K562 (cell line): ENCODE measurements around the gene GFI1. TPM values are rescaled to one million over a fixed set of nuclear protein-coding genes. Genes with fewer than 3 reads are reported as not detected.

Source experiments
- ATAC-seq: fragments of 200-7000 bp; cut with Tn5 transposase; 3 replicates; pipeline ENCODE4 v1.9.1; 2020; ENCODE audit warnings: moderate library complexity
- BruUV-seq: library from RNA; stranded (reverse); fragments of 400-500 nt; replicated peaks from 2 replicates; lab custom pipeline; 2021; lab: Mats Ljungman, UMichigan
- CTCF ChIA-PET: fragments of 300-600 bp; formaldehyde crosslinking; extraction: SDS; loops from one replicate; lab custom pipeline; 2021; ENCODE audit warnings: low intra/inter-chr PET ratio; lab: Yijun Ruan, JAX
- POLR2A ChIA-PET: fragments of 300-600, 350-650 bp; sonication (Branson Sonifier 250); formaldehyde crosslinking; extraction: SDS; loops from one replicate; lab custom pipeline; 2021; ENCODE audit warnings: antibody characterized with exemption, inconsistent platforms; lab: Yijun Ruan, JAX
- DNase-seq, 4 experiments: peaks; one replicate each; pipeline versions ENCODE4 v3.0.0 to v3.0.0-alpha.2; 2011 to 2018; ENCODE audit warnings: low spot score in 3 of 4, mixed read lengths in 3 of 4; ENCODE audit errors: extremely low read depth in 1 of 4
- FAIRE-seq: peaks from 2 replicates; lab custom pipeline; 2011; peaks lifted over from hg19 to GRCh38; lab: Jason Lieb, UNC
- H2AFZ ChIP-seq: 2 replicates; pipeline ENCODE4 v1.6.0; 2011; ENCODE audit warnings: low read depth, low read length, control low read depth, inconsistent platforms
- H3K27ac ChIP-seq: fragments of 200-600 bp; 3 replicates; pipeline ENCODE4 v1.8.0; 2011; ENCODE audit warnings: low read depth, mild to moderate bottlenecking, control low read depth, inconsistent platforms, low read length, moderate library complexity, mixed read lengths; ENCODE audit errors: extremely low read depth
- H3K27me3 ChIP-seq, 2 experiments: fragments of 300-600 bp in 1 of 2; 2 replicates in 1 of 2; 3 replicates in 1 of 2; pipeline versions ENCODE4 v1.6.0 to v1.8.0; 2011; ENCODE audit warnings: inconsistent platforms in 2 of 2, low read length in 2 of 2, mild to moderate bottlenecking in 1 of 2, mixed read lengths in 1 of 2, moderate library complexity in 1 of 2; ENCODE audit not compliant: control insufficient read depth in 2 of 2, insufficient read depth in 2 of 2
- H3K36me3 ChIP-seq: fragments of 300-600 bp; 3 replicates; pipeline ENCODE4 v1.8.0; 2011; ENCODE audit warnings: mild to moderate bottlenecking, low read length, inconsistent platforms; ENCODE audit not compliant: control insufficient read depth, insufficient read depth
- H3K4me1 ChIP-seq, 2 experiments: fragments of 200-600 bp in 1 of 2; replicated peaks in 1 of 2; 2 replicates in 1 of 2; 3 replicates in 1 of 2; pipeline versions ENCODE4 v1.5.1 to v1.8.0; 2011; ENCODE audit warnings: inconsistent platforms in 2 of 2, low read length in 2 of 2, mild to moderate bottlenecking in 1 of 2, mixed read lengths in 1 of 2, moderate library complexity in 1 of 2; ENCODE audit not compliant: control insufficient read depth in 2 of 2, insufficient read depth in 2 of 2
- H3K4me2 ChIP-seq: 2 replicates; pipeline ENCODE4 v1.6.1; 2011; ENCODE audit warnings: low read length, control low read depth, inconsistent platforms, mixed read lengths; ENCODE audit not compliant: insufficient read depth
- H3K4me3 ChIP-seq: fragments of 200-600 bp; sonication (generic), shearing (Covaris generic); 2 replicates; pipeline ENCODE4 v1.5.1; 2016; ENCODE audit warnings: control low read depth, inconsistent platforms
- H3K79me2 ChIP-seq: fragments of 200-600 bp; 3 replicates; pipeline ENCODE4 v1.8.0; 2011; ENCODE audit warnings: low read length, inconsistent platforms; ENCODE audit not compliant: control insufficient read depth, insufficient read depth
- H3K9ac ChIP-seq, 2 experiments: 2 replicates each; pipeline versions ENCODE4 v1.6.0 to v1.6.1; 2011; ENCODE audit warnings: low read depth in 2 of 2, low read length in 2 of 2, control low read depth in 1 of 2, inconsistent platforms in 1 of 2, mild to moderate bottlenecking in 1 of 2, mixed read lengths in 1 of 2; ENCODE audit not compliant: insufficient read depth in 1 of 2
- H3K9me1 ChIP-seq: one replicate; pipeline ENCODE4 v1.6.0; 2011; ENCODE audit warnings: inconsistent platforms, mild to moderate bottlenecking, low read length, moderate library complexity; ENCODE audit not compliant: control insufficient read depth, insufficient read depth
- H3K9me3 ChIP-seq: replicated peaks from 2 replicates; pipeline ENCODE4 v1.5.1; 2011; ENCODE audit warnings: low read depth, low read length, inconsistent platforms; ENCODE audit not compliant: control insufficient read depth, insufficient read depth
- H4K20me1 ChIP-seq: replicated peaks from 2 replicates; pipeline ENCODE4 v1.6.1; 2011; ENCODE audit warnings: low read length, inconsistent platforms, mixed read lengths; ENCODE audit not compliant: control insufficient read depth, insufficient read depth
- ARID3B ChIP-seq: fragments of 250-450 bp; sonication (Bioruptor Pico); IDR thresholded peaks from 2 replicates; pipeline ENCODE4 v1.4.0; 2020; ENCODE audit warnings: borderline replicate concordance
- GATAD2B ChIP-seq: fragments of 450-650 bp; IDR thresholded peaks from 2 replicates; pipeline ENCODE4 v1.6.1; 2017; ENCODE audit warnings: mild to moderate bottlenecking, borderline replicate concordance
- NFRKB ChIP-seq: fragments of 450-650 bp; IDR thresholded peaks from 2 replicates; pipeline ENCODE4 v1.6.1; 2016; ENCODE audit warnings: low read depth
- VEZF1 ChIP-seq: fragments of 200-800 bp; sonication (Bioruptor generic); IDR thresholded peaks from 2 replicates; pipeline ENCODE4 v1.6.1; 2017; ENCODE audit warnings: missing genetic modification characterization, missing compliant biosample characterization
- ZNF609 ChIP-seq: sonication (generic); formaldehyde crosslinking; IDR thresholded peaks from 2 replicates; pipeline ENCODE4 v1.8.1; 2023; ENCODE audit warnings: missing genetic modification reagents, mild to moderate bottlenecking, borderline replicate concordance
- WGBS: fragments of 100-300 bp; shearing (Covaris generic); methylation state at CpG from one replicate; pipeline ENCODE4 v1.1.6; 2016; ENCODE audit warnings: low coverage, mixed read lengths; ENCODE audit not compliant: insufficient coverage; ENCODE audit errors: missing lambda C conversion rate; 5-methylcytosine and 5-hydroxymethylcytosine counted together
- in situ Hi-C: fragments of 300-500 bp; cut with MboI; formaldehyde crosslinking; loops from 4 replicates; pipeline ENCODE4 v1.15.0; 2018; ENCODE audit warnings: inconsistent platforms, mixed read lengths
- intact Hi-C: fragments of 100-400 bp; cut with micrococcal nuclease; formaldehyde crosslinking; loops from 2 replicates; pipeline ENCODE4 v1.14.2; 2022
- polyA plus RNA-seq, 8 experiments: library from polyadenylated mRNA; depleted of rRNA in 4 of 8; stranded (reverse) in 5 of 8; unstranded in 3 of 8; fragments of >200 nt; fragmentation: Nextera tagmentation in 2 of 8; fragmentation: Illumina TruSeq in 1 of 8; extraction: Ambion mirVana in 2 of 8; extraction: Trizol in 1 of 8; gene quantifications; 2 replicates each; pipeline versions ENCODE4 v1.2.1 to v1.2.3, GENCODE V29; 2011 to 2014; ENCODE audit warnings: inconsistent platforms in 1 of 8, missing spikeins in 1 of 8
- total RNA-seq, 7 experiments: library from RNA; depleted of rRNA in 6 of 7; stranded (reverse); fragments of >200 nt in 6 of 7; fragmentation: Illumina TruSeq in 2 of 7; extraction: Trizol in 2 of 7; gene quantifications; 2 replicates each; pipeline versions ENCODE4 v1.2.1 to v1.2.3, GENCODE V29; 2011 to 2021; ENCODE audit warnings: low replicate concordance in 1 of 7

GFI1 gene
- total and polyA plus RNA-seq, 9 of the 15 experiments (the other 6 are each of a cell fraction or from before 2014, with no cell fraction given): 0.07 to 0.93 (median 0.46) TPM

- no peaks in the 10 kb centered on the region for H3K36me3 ChIP-seq
- H3K4me2 ChIP-seq: no peak overlapping the region
- ATAC-seq (no peak), DNase-seq (no peak), FAIRE-seq (no peak)
- POLR2A ChIA-PET: no interaction called here
- in situ Hi-C loops (no loop called here), intact Hi-C loops (no loop called here)
- H3K9ac ChIP-seq: no peak overlapping the region
- H3K4me1 ChIP-seq: peaks cover 0 to 24% of the 10 kb centered on the region in 2 experiments; a peak in 2 of 5 replicates
- no peak overlapping the region for H3K27ac ChIP-seq
- BruUV-seq: no TSS peak
- H2AFZ ChIP-seq: no peak overlapping the region
- 82% methylated on average over 45 of the region's 62 CpGs for WGBS
- CTCF ChIA-PET: no interaction called here
- H3K79me2 ChIP-seq: no peaks in the 10 kb centered on the region
- peaks cover 5% of the 10 kb centered on the region; the same call in 1 of the 2 replicates for H3K9me3 ChIP-seq
- peaks cover 5 to 21% of the 10 kb centered on the region in 2 experiments; a peak in 3 of 5 replicates for H3K27me3 ChIP-seq
- H3K9me1 ChIP-seq: no peaks in the 10 kb centered on the region
- TF ChIP-seq ZNF609 (CRISPR knock-in tag): no peak
- no peak for TF ChIP-seq GATAD2B
- no peak for TF ChIP-seq NFRKB
- TF ChIP-seq ARID3B (CRISPR knock-in tag): no peak
- TF ChIP-seq VEZF1 (CRISPR knock-in tag): no peak
- no peaks in the 10 kb centered on the region for H4K20me1 ChIP-seq
- H3K4me3 ChIP-seq: no peak overlapping the region
Observed at GRCh38 chr1:92482665-92483609, 3.8 kb downstream of the GFI1 start.
